Measurements from ENCODE around the gene EGF.

- no peak for TF ChIP-seq POLR2A (IDR thresholded peaks at IDR 0.05)
- no peak for TF ChIP-seq CTCF (IDR thresholded peaks at IDR 0.05)
Measured at GRCh38 chr4:109872065-109872464, 40.6 kb upstream of the EGF start.
